Hepatocyte (in vitro differentiated cells): ENCODE measurements around the gene ARHGAP11A. TPM values are rescaled to one million over a fixed set of nuclear protein-coding genes. Genes with fewer than 3 reads are reported as not detected.

Experiments
- DNase-seq: peaks from one replicate; pipeline ENCODE4 v3.0.0-alpha.2; 2016; ENCODE audit warnings: low spot score
- H2AFZ ChIP-seq: fragments of 200-600 bp; sonication (generic); 2 replicates; pipeline ENCODE4 v1.6.0; 2016; ENCODE audit warnings: antibody characterized with exemption, mild to moderate bottlenecking
- H3K27ac ChIP-seq: fragments of 200-600 bp; sonication (generic); 2 replicates; pipeline ENCODE4 v1.5.1; 2016; ENCODE audit warnings: mild to moderate bottlenecking
- H3K27me3 ChIP-seq: fragments of 200-600 bp; sonication (generic); 2 replicates; pipeline ENCODE4 v1.6.1; 2016
- H3K36me3 ChIP-seq: fragments of 200-600 bp; sonication (generic); replicated peaks from 2 replicates; pipeline ENCODE4 v1.5.1; 2016; ENCODE audit warnings: low read depth; ENCODE audit not compliant: insufficient read depth
- H3K4me1 ChIP-seq: fragments of 200-600 bp; sonication (generic); 2 replicates; pipeline ENCODE4 v1.5.1; 2016; ENCODE audit warnings: mild to moderate bottlenecking, moderate library complexity; ENCODE audit not compliant: insufficient read depth
- H3K4me2 ChIP-seq: fragments of 200-600 bp; sonication (generic); 2 replicates; pipeline ENCODE4 v1.6.0; 2016
- H3K4me3 ChIP-seq: fragments of 200-600 bp; sonication (generic); 2 replicates; pipeline ENCODE4 v1.5.1; 2016; ENCODE audit warnings: mild to moderate bottlenecking
- H3K79me2 ChIP-seq: fragments of 200-600 bp; sonication (generic); 2 replicates; pipeline ENCODE4 v1.6.0; 2017; ENCODE audit warnings: mild to moderate bottlenecking
- H3K9me2 ChIP-seq: fragments of 200-600 bp; sonication (generic); replicated peaks from 2 replicates; pipeline ENCODE4 v1.6.0; 2017; ENCODE audit warnings: mild to moderate bottlenecking; ENCODE audit not compliant: insufficient read depth
- H3K9me3 ChIP-seq: fragments of 200-600 bp; sonication (generic); 2 replicates; pipeline ENCODE4 v1.5.1; 2016; ENCODE audit warnings: low read depth, mild to moderate bottlenecking
- H4K20me1 ChIP-seq: fragments of 200-600 bp; sonication (generic); 2 replicates; pipeline ENCODE4 v1.6.0; 2016; ENCODE audit warnings: mild to moderate bottlenecking; ENCODE audit not compliant: insufficient read depth, poor library complexity, severe bottlenecking
- CTCF ChIP-seq: fragments of 200-600 bp; sonication (generic); IDR thresholded peaks from 2 replicates; pipeline ENCODE4 v1.5.1; 2016; ENCODE audit warnings: antibody characterized with exemption, mild to moderate bottlenecking; ENCODE audit not compliant: poor library complexity
- EZH2 ChIP-seq: fragments of 200-600 bp; sonication (generic); IDR thresholded peaks from 2 replicates; pipeline ENCODE4 v1.6.1; 2016; ENCODE audit warnings: antibody characterized with exemption, mild to moderate bottlenecking, borderline replicate concordance
- EZH2phosphoT487 ChIP-seq: fragments of 200-600 bp; sonication (generic); IDR thresholded peaks from one replicate; pipeline ENCODE4 v1.6.1; 2018; ENCODE audit warnings: antibody characterized with exemption, mild to moderate bottlenecking, low read depth, moderate library complexity; ENCODE audit not compliant: unreplicated experiment, severe bottlenecking
- WGBS: methylation state at CpG from one replicate; pipeline ENCODE4 v1.1.6; 2016; ENCODE audit warnings: low lambda C conversion rate; ENCODE audit errors: missing lambda C conversion rate; 5-methylcytosine and 5-hydroxymethylcytosine counted together
- polyA plus RNA-seq: library from polyadenylated mRNA; unstranded; fragments of >200 nt; fragmentation: Nextera tagmentation; extraction: Ambion mirVana; gene quantifications from 2 replicates; pipeline ENCODE4 v1.2.1, GENCODE V29; 2016
- total RNA-seq: library from RNA; depleted of rRNA; stranded (reverse); fragments of >200 nt; gene quantifications from 2 replicates; pipeline ENCODE4 v1.2.3, GENCODE V29; 2014

The ARHGAP11A gene
- total and polyA plus RNA-seq, 2 experiments from 2014 or later, result 3.4 to 4.9 TPM

- Histone ChIP-seq H3K4me2 (no peak overlapping the region), H3K79me2 (no peaks in the 10 kb centered on the region), H2AFZ (no peak overlapping the region), H3K27me3 (no peaks in the 10 kb centered on the region), H3K36me3 (no peaks in the 10 kb centered on the region), H3K4me1 (no peaks in the 10 kb centered on the region), H4K20me1 (no peaks in the 10 kb centered on the region), H3K4me3 (no peak overlapping the region), H3K9me3 (no peaks in the 10 kb centered on the region), H3K27ac (no peak overlapping the region), H3K9me2 (no peaks in the 10 kb centered on the region)
- no peak for DNase-seq
- WGBS, result 90% methylated on average over 8 of the region's 8 CpGs
- no peak for TF ChIP-seq EZH2
- TF ChIP-seq EZH2phosphoT487, result no peak
- no peak for TF ChIP-seq CTCF
Measured at GRCh38 chr15:32683906-32684584, 68.7 kb downstream of the ARHGAP11A start.

GRCh38 chr15:32685576-32685975 is 70.3 kb downstream of the ARHGAP11A start:
- no peak for DNase-seq
- H3K27ac ChIP-seq, result no peak overlapping the region
- WGBS, result 75% methylated on average over 1 of the region's 1 CpG

GRCh38 chr15:32687556-32687955 is 72.3 kb downstream of the ARHGAP11A start:
- no peaks in the 10 kb centered on the region for H3K79me2 ChIP-seq
- no peak overlapping the region for H3K4me3 ChIP-seq
- H3K4me2 ChIP-seq, result no peak overlapping the region
- H3K4me1 ChIP-seq, result peaks cover 11% of the 10 kb centered on the region
- no peak for TF ChIP-seq EZH2phosphoT487
- TF ChIP-seq CTCF, result no peak
- TF ChIP-seq EZH2, result no peak
- no peak overlapping the region for H3K27ac ChIP-seq
- 93% methylated on average over 5 of the region's 5 CpGs for WGBS
- no peaks in the 10 kb centered on the region for H4K20me1 ChIP-seq
- no peaks in the 10 kb centered on the region for H3K27me3 ChIP-seq
- H2AFZ ChIP-seq, result no peak overlapping the region
- no peaks in the 10 kb centered on the region for H3K36me3 ChIP-seq
- H3K9me2 ChIP-seq, result no peaks in the 10 kb centered on the region
- DNase-seq, result no peak
- no peaks in the 10 kb centered on the region for H3K9me3 ChIP-seq

More at GRCh38 chr15:32685576-32685975, 70.3 kb downstream of the ARHGAP11A start:
- no peak overlapping the region for H3K4me3 ChIP-seq
- no peak overlapping the region for H3K4me2 ChIP-seq
- no peaks in the 10 kb centered on the region for H3K27me3 ChIP-seq
- H4K20me1 ChIP-seq, result no peaks in the 10 kb centered on the region
- H3K9me2 ChIP-seq, result no peaks in the 10 kb centered on the region
- no peak overlapping the region for H2AFZ ChIP-seq
- H3K79me2 ChIP-seq, result no peaks in the 10 kb centered on the region
- no peaks in the 10 kb centered on the region for H3K36me3 ChIP-seq
- TF ChIP-seq CTCF (no peak), EZH2 (no peak), EZH2phosphoT487 (no peak)
- H3K9me3 ChIP-seq, result no peaks in the 10 kb centered on the region
- H3K4me1 ChIP-seq, result peaks cover 4% of the 10 kb centered on the region
